ENCODE data around the gene SFXN4. TPM values are rescaled to one million over a fixed set of nuclear protein-coding genes. Genes with fewer than 3 reads are reported as not detected.
A peak's percentile ranks its signal among the peaks of the same experiment; 100 is the strongest.

Gene SFXN4
- total and polyA plus RNA-seq, 2 of the 13 experiments (the other 11 are each of a cell fraction or from before 2014, with no cell fraction given): 47.7 to 64.9 TPM

DNA sequence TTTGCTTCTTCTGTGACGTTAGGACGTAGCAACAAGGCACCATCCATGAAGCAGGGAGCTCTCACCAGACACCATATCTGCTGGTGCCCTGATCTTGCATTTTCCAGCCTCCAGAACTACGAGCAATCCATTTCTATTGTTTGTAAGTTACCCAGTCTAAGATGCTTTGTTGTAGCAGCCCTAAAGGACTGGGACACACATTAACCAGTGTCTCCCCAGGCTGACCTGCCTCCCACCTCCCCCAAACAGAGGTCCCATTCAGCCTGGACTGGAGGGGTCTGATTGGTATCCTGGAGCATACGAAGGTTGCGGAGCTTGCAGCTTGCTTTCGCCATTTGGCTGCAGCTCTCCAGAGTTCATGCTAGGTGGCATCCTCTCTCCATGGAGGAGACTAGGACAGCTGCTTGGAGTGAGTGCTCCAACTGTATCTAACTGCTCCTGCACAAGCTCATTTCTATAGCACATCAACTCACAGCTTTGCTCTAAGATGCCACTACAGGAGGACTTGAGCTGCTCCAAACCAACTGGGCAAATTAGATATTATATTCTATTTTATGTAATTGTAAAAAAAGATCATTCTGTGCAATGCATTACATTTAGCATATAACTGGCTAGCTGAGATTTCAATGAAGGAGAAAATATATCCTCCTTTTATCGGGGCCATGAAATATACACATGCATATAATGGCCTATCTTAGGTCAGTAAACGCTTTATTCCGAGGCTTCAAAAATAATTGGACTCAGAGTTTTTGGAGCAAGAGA lies 33.9 kb upstream of the SFXN4 start (continued):
- TF ChIP-seq, protein P1, sequence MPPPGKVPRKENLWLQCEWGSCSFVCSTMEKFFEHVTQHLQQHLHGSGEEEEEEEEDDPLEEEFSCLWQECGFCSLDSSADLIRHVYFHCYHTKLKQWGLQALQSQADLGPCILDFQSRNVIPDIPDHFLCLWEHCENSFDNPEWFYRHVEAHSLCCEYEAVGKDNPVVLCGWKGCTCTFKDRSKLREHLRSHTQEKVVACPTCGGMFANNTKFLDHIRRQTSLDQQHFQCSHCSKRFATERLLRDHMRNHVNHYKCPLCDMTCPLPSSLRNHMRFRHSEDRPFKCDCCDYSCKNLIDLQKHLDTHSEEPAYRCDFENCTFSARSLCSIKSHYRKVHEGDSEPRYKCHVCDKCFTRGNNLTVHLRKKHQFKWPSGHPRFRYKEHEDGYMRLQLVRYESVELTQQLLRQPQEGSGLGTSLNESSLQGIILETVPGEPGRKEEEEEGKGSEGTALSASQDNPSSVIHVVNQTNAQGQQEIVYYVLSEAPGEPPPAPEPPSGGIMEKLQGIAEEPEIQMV (CRISPR knock-in tag; IDR thresholded peaks at IDR 0.05; ENCODE audit: low read depth): peak; percentile 46; the same call in 1 of the 2 replicates
- no peak for TF ChIP-seq NR2F1 (CRISPR knock-in tag; IDR thresholded peaks at IDR 0.05)
- no peak for TF ChIP-seq ZNF121 (CRISPR knock-in tag; IDR thresholded peaks at IDR 0.05)
- no peak for TF ChIP-seq ZNF709 (CRISPR knock-in tag; IDR thresholded peaks at IDR 0.05)
- TF ChIP-seq, protein P2, sequence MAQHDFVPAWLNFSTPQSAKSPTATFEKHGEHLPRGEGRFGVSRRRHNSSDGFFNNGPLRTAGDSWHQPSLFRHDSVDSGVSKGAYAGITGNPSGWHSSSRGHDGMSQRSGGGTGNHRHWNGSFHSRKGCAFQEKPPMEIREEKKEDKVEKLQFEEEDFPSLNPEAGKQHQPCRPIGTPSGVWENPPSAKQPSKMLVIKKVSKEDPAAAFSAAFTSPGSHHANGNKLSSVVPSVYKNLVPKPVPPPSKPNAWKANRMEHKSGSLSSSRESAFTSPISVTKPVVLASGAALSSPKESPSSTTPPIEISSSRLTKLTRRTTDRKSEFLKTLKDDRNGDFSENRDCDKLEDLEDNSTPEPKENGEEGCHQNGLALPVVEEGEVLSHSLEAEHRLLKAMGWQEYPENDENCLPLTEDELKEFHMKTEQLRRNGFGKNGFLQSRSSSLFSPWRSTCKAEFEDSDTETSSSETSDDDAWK (CRISPR knock-in tag; IDR thresholded peaks at IDR 0.05): no peak
- TF ChIP-seq, protein P3, sequence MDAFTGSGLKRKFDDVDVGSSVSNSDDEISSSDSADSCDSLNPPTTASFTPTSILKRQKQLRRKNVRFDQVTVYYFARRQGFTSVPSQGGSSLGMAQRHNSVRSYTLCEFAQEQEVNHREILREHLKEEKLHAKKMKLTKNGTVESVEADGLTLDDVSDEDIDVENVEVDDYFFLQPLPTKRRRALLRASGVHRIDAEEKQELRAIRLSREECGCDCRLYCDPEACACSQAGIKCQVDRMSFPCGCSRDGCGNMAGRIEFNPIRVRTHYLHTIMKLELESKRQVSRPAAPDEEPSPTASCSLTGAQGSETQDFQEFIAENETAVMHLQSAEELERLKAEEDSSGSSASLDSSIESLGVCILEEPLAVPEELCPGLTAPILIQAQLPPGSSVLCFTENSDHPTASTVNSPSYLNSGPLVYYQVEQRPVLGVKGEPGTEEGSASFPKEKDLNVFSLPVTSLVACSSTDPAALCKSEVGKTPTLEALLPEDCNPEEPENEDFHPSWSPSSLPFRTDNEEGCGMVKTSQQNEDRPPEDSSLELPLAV (CRISPR knock-in tag; conservative IDR thresholded peaks at IDR 0.05; ENCODE audit: low read depth): no peak
- no peak for TF ChIP-seq RFX3 (CRISPR knock-in tag; IDR thresholded peaks at IDR 0.05)
- TF ChIP-seq DR1 (CRISPR knock-in tag; IDR thresholded peaks at IDR 0.05): no peak
- TF ChIP-seq, protein P4, sequence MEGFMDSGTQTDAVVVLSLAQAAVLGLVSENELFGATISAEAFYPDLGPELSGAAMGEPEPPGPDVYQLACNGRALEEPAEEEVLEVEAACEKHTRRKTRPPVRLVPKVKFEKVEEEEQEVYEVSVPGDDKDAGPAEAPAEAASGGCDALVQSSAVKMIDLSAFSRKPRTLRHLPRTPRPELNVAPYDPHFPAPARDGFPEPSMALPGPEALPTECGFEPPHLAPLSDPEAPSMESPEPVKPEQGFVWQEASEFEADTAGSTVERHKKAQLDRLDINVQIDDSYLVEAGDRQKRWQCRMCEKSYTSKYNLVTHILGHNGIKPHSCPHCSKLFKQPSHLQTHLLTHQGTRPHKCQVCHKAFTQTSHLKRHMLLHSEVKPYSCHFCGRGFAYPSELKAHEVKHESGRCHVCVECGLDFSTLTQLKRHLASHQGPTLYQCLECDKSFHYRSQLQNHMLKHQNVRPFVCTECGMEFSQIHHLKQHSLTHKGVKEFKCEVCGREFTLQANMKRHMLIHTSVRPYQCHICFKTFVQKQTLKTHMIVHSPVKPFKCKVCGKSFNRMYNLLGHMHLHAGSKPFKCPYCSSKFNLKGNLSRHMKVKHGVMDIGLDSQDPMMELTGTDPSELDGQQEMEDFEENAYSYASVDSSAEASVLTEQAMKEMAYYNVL (CRISPR knock-in tag; IDR thresholded peaks at IDR 0.05; ENCODE audit: borderline replicate concordance): no peak
- 0 out of 2 replicates have a peak, but pooled peaks have one; percentile 17 for TF ChIP-seq ZFX (CRISPR knock-in tag; IDR thresholded peaks at IDR 0.05; ENCODE audit: low read depth)
- no peak for TF ChIP-seq PCBP1 (IDR thresholded peaks at IDR 0.05; ENCODE audit: borderline replicate concordance, low read depth, low read length)
- TF ChIP-seq SIX4 (CRISPR knock-in tag; IDR thresholded peaks at IDR 0.05): no peak
- no peak for TF ChIP-seq CHD2 (IDR thresholded peaks at IDR 0.05; ENCODE audit: low read depth, low read length)
- TF ChIP-seq NFIC (IDR thresholded peaks at IDR 0.05; ENCODE audit: low read length): no peak
- TF ChIP-seq, protein P5, sequence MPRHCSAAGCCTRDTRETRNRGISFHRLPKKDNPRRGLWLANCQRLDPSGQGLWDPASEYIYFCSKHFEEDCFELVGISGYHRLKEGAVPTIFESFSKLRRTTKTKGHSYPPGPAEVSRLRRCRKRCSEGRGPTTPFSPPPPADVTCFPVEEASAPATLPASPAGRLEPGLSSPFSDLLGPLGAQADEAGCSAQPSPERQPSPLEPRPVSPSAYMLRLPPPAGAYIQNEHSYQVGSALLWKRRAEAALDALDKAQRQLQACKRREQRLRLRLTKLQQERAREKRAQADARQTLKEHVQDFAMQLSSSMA (CRISPR knock-in tag; IDR thresholded peaks at IDR 0.05): no peak
- TF ChIP-seq, protein P6, sequence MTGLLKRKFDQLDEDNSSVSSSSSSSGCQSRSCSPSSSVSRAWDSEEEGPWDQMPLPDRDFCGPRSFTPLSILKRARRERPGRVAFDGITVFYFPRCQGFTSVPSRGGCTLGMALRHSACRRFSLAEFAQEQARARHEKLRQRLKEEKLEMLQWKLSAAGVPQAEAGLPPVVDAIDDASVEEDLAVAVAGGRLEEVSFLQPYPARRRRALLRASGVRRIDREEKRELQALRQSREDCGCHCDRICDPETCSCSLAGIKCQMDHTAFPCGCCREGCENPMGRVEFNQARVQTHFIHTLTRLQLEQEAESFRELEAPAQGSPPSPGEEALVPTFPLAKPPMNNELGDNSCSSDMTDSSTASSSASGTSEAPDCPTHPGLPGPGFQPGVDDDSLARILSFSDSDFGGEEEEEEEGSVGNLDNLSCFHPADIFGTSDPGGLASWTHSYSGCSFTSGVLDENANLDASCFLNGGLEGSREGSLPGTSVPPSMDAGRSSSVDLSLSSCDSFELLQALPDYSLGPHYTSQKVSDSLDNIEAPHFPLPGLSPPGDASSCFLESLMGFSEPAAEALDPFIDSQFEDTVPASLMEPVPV (CRISPR knock-in tag; IDR thresholded peaks at IDR 0.05): no peak
- TF ChIP-seq, protein P7, sequence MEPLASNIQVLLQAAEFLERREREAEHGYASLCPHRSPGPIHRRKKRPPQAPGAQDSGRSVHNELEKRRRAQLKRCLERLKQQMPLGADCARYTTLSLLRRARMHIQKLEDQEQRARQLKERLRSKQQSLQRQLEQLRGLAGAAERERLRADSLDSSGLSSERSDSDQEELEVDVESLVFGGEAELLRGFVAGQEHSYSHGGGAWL (CRISPR knock-in tag; IDR thresholded peaks at IDR 0.05): no peak
